K562 (cell line): ENCODE results near the gene CEP85L. TPM values are rescaled to one million over a fixed set of nuclear protein-coding genes. Genes with fewer than 3 reads are reported as not detected.

Source experiments
- ATF4 ChIP-seq: fragments of 450-650 bp; formaldehyde crosslinking; IDR thresholded peaks from 2 replicates; pipeline ENCODE4 v1.4.0; 2022; ENCODE audit warnings: mild to moderate bottlenecking, moderate library complexity
- PRPF4 ChIP-seq: fragments of 200-400 bp; formaldehyde crosslinking; IDR thresholded peaks from one replicate; pipeline ENCODE4 v1.6.1; 2017; ENCODE audit warnings: low read length, low read depth, mild to moderate bottlenecking; ENCODE audit not compliant: insufficient read depth, poor library complexity, severe bottlenecking
- REST ChIP-seq, 2 experiments: fragments of 450-650 bp; formaldehyde crosslinking in 1 of 2; IDR thresholded peaks; 2 replicates each; pipeline versions ENCODE4 v1.4.0 to v1.6.1; 2014 to 2020; ENCODE audit warnings: mild to moderate bottlenecking in 2 of 2, borderline replicate concordance in 1 of 2, low read depth in 1 of 2
- SMC3 ChIP-seq: conservative IDR thresholded peaks from 2 replicates; pipeline ENCODE4 v1.6.1; 2011; ENCODE audit warnings: low read depth, low read length, improper control_type of control experiment; ENCODE audit not compliant: insufficient read depth
- polyA plus RNA-seq, 8 experiments: library from polyadenylated mRNA; depleted of rRNA in 4 of 8; stranded (reverse) in 5 of 8; unstranded in 3 of 8; fragments of >200 nt; fragmentation: Nextera tagmentation in 2 of 8; fragmentation: Illumina TruSeq in 1 of 8; extraction: Ambion mirVana in 2 of 8; extraction: Trizol in 1 of 8; gene quantifications; 2 replicates each; pipeline versions ENCODE4 v1.2.1 to v1.2.3, GENCODE V29; 2011 to 2014; ENCODE audit warnings: inconsistent platforms in 1 of 8, missing spikeins in 1 of 8
- total RNA-seq, 7 experiments: library from RNA; depleted of rRNA in 6 of 7; stranded (reverse); fragments of >200 nt in 6 of 7; fragmentation: Illumina TruSeq in 2 of 7; extraction: Trizol in 2 of 7; gene quantifications; 2 replicates each; pipeline versions ENCODE4 v1.2.1 to v1.2.3, GENCODE V29; 2011 to 2021; ENCODE audit warnings: low replicate concordance in 1 of 7

The CEP85L gene
- total and polyA plus RNA-seq, 9 of the 15 experiments (the other 6 are each of a cell fraction or from before 2014, with no cell fraction given) = 4.5 to 15.8 (median 8.3) TPM

GRCh38 chr6:118580585-118581419 is 70.6 kb downstream of the CEP85L start (continued):
- no peak for TF ChIP-seq PRPF4
- TF ChIP-seq SMC3 = 0 out of 2 replicates have a peak, but pooled peaks have one; percentile 10
- TF ChIP-seq ATF4 (CRISPR knock-in tag) = no peak
- TF ChIP-seq REST (IDR thresholded peaks at IDR 0.05; ENCODE audit: borderline replicate concordance) = peak; percentile 20; the same call in 1 of the 2 replicates
- TF ChIP-seq REST (CRISPR knock-in tag; IDR thresholded peaks at IDR 0.05; ENCODE audit: low read depth) = no peak
- TF ChIP-seq, all 486 proteins: peak for 7
